NCI-H1092 (cell line): ENCODE measurements around the gene CSTA.

ENCODE experiments used
- DNase-seq: peaks from one replicate; lab custom pipeline; 2025; lab: John Stamatoyannopoulos, UW

Gene CSTA

DNA sequence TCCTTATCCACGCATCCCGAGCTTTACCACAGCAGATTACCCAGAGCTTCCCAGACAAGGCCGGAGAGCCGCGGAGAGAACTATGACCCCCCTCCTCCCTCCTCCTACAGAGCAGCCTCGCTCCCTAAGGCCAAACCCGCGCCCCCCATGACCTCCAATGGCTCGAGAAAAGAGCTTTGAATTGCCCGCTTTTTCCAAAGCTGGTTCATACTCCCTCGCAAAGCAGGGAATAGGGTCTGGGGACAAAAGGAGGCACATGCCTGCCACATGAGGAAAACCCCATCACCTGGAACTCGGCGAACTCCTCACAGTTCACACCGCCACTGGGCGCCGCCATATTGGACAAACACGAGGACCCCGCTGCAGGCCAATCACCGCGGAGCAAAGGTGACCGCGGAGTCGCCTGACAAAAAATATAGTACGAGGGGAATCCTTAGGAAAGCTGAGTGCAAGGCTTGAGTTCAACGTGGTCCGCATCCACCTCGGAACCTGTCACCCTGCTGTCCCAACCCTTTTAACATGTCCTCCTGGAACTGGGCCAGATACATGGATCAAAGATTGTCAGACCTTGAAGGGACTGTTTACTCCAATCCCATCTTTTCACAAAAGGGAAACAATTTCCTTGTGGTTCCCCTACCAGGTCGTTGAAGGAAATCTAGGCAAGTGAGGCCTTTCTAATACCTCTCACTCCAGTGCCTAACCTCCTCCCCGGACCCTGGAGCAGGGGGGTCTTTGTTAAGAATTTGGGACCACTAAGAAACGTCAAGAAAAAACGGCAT, 58.0 kb downstream of the CSTA start, which contains the start of gene MIX23:
Gene MIX23, minus strand, starts transcription at position 344 of the 779 bp plus-strand sequence. Its CDS starts 7 bp downstream, at position 337.
- peak; percentile 85 for DNase-seq

GRCh38 chr3:122383771-122384697, 59.0 kb downstream of the CSTA start, which contains the start of gene FAM162A:
TSS of gene FAM162A (plus strand) at chr3:122384182. CDS start at chr3:122384266, 84 bp downstream.
- DNase-seq = peak; percentile 93

DNA sequence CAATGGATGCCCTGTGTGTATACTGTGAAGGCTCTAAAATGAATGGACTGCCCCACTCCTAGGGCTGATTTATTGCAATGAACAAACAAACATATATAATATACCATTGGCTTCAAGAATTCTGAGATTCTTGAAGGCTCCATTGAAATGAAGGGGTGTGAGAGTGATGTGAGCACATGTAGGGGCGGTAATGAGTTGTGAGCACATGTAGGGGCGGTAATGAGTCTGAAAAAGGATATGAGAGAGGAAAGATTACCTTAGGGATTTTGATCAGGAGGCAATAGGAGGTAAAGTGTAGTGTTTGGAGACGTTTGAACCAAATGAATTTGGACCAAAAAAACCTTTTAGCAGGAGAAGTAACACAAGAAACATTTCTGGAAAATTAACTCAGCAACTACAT, 62.7 kb downstream of the CSTA start:
- no peak for DNase-seq

DNA sequence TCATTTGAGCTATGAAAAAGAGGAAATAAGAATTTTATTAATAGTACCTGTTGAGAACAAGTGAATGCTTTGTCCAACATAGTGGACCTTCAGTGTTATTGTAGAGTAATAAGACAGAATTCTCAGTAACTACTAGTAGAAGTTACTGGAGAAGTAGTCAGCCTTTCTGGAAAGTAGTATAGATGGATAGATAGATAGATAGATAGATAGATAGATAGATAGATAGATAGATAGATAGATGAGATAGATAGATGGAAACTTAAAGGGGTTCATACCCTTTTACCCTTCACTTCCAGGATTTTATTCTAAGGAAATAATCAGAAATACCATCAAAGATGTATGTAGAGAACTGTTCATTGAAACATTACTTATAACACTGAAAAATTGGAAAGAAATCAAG, 64.1 kb downstream of the CSTA start:
- no peak for DNase-seq

GRCh38 chr3:122389892-122390291, 64.8 kb downstream of the CSTA start:
- DNase-seq = no peak

DNA sequence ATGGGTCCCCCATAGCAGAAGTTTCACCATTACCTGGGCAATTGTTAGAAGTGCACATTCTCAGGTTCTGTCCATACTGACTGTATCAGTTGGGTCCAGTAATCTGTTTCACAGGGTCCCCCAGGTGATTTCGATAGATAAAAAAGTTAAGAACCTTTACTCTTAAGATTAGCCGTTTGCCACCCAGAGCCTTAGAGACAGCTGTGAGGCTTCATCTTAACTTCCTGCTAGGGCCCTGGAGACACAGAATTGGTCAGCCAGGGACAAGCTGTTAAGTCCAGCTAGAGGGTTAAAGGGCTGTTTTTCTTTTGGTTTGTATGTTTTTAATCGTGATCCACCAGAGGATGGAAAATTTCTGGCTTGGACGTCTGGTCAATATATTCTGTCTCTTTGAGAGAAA, 65.6 kb downstream of the CSTA start:
- no peak for DNase-seq
